NCI-H345 treated with DMSO at 0.1 percent for 48 hours (cell line): Measurements from ENCODE around the gene FAR1.

Experiments used
- DNase-seq: peaks from one replicate; lab custom pipeline; 2025; ENCODE audit not compliant: unreplicated experiment; lab: John Stamatoyannopoulos, UW

Gene FAR1

DNA sequence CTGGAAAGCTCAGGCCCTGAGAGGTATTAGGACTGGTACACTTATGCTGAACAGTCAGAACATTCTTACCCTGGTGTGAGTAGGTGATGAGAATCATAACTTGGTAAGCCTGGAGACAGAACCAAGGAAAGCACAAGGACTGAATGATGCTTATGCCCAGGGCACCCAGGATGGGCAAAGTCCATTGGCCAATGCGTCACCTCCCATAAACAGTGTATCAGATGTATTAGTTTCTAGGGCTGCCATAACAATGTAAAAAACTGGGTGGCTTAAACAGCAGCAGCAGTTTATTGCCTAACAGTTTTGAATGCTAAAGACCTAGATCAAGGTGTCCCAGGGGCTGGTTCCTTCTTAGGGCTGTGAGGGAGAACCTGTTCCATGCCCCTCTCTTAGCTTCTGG is 107.0 kb downstream of the FAR1 start:
- no peak for DNase-seq

DNA sequence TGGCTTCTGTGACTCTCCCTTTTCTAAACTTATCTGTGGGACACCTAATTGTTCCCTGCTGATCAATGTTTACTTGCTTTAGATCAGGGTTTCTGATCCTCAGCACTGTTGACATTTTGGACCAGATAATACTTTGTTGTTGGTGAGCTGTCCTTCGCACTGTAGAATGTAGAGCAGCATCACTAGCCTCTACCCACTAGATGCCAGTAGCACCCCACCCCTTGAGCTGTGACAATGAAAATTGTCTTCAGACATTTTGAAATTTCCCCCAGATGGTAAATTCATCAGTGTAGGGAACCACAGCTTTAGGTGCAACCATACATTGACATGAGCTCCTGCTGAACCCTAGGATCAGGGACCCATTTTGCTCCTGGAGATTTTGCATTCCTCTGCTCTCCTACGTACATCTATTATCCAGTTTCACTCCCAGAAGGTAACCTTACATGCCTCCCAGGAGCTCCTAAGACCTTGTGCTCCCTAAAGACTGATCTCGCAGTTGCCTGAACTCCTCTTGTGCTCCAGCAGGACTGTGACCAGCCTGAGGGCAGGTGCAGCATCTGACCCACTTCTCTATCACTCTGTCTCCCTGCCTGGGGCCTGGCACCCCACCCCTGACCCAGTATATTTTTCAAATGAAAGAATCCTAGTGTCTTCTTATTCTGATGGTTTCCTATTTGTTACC is 107.8 kb downstream of the FAR1 start:
- no peak for DNase-seq

DNA sequence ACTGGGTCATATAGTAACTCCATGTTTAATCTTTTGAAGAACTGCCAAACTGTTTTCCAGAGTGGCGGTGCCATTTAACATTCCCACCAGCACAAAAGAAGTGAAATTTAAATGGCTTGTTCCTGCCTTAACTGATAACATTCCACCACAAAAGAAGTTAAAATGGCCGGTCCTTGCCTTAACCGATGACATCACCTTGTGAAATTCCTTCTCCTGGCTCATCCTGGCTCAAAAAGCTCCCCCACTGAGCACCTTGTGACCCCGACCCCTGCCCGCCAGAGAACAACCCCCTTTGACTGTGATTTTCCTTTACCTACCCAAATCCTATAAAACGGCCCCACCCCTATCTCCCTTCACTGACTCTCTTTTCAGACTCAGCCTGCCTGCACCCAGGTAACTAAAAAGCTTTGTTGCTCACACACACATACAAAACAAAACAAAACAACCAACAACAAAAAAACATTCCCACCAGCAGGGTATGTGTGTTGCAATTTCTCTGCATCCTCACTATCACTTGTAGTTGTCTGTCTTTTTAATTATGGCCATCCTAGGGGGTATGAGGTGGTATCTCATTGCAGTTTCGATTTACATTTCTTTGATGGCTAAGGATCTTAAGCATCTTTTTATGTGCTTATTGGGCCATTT is 109.0 kb downstream of the FAR1 start:
- no peak for DNase-seq

DNA sequence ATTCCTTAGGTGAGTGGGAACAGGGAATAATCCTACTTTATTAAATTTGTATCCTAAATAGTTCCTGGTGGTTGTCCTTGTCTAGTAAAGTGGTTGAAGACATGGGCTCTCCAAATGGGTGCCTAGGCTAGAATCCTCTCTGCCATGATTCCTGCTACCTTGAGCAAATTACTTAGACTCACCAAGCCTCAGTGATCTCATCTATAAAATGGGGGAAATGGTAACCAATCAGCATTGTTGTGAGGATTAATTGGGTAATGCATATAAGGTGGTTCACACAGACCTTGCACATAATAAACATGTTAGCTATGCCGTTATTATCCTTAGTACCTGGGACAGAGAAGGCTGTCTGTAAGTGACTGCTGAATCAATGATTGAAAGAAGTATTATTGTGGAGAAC is 109.9 kb downstream of the FAR1 start:
- DNase-seq = no peak

DNA sequence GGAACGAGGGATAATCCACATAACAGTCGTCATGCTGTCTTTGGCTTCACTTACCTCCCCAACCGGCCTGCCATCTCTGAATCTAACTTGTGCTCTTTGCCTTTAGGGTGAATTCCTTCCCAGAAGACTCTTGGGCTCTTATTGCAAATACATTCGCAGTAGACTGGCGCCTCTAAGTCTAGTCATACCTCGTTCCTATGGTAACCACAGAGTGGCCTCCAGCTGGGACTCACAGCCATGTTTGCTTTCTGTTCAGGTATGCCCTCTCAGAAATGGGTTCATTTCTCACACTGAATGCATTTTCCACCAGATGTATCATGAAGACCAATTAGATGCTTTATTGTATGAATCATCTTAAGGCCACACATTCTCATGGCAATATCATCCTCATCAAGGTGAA is 112.7 kb downstream of the FAR1 start:
- DNase-seq = no peak
